H9 (cell line): ENCODE measurements around the gene TMEM119. TPM values are rescaled to one million over a fixed set of nuclear protein-coding genes. Genes with fewer than 3 reads are reported as not detected.
A peak's percentile ranks its signal among the peaks of the same experiment; 100 is the strongest.

Experiments
- DNase-seq: peaks from one replicate; pipeline ENCODE4 v3.0.0-alpha.2; 2017
- H2AFZ ChIP-seq: one replicate; pipeline ENCODE4 v1.6.1; 2013; ENCODE audit warnings: mild to moderate bottlenecking, low read length, control low read depth, moderate library complexity
- H2AK5ac ChIP-seq: 2 replicates; pipeline ENCODE4 v1.6.1; 2013; ENCODE audit warnings: low read length, control low read depth, mixed read lengths; ENCODE audit not compliant: insufficient read length
- H2BK120ac ChIP-seq: one replicate; pipeline ENCODE4 v1.6.1; 2013; ENCODE audit warnings: low read depth, mild to moderate bottlenecking, low read length, control low read depth, inconsistent platforms; ENCODE audit not compliant: poor library complexity, severe bottlenecking
- H2BK12ac ChIP-seq: 2 replicates; pipeline ENCODE4 v1.6.1; 2013; ENCODE audit warnings: low read length, control low read depth, mixed read lengths, low read depth; ENCODE audit not compliant: insufficient read length
- H2BK15ac ChIP-seq: 2 replicates; pipeline ENCODE4 v1.6.1; 2013; ENCODE audit warnings: low read depth, low read length, control low read depth
- H2BK20ac ChIP-seq: one replicate; pipeline ENCODE4 v1.6.1; 2013; ENCODE audit warnings: low read depth, mild to moderate bottlenecking, low read length, control low read depth, inconsistent platforms; ENCODE audit not compliant: poor library complexity, severe bottlenecking
- H2BK5ac ChIP-seq: 2 replicates; pipeline ENCODE4 v1.6.1; 2013; ENCODE audit warnings: low read length, control low read depth, mixed read lengths; ENCODE audit not compliant: insufficient read length
- H3K14ac ChIP-seq: 2 replicates; pipeline ENCODE4 v1.6.1; 2013; ENCODE audit warnings: low read length, control low read depth; ENCODE audit not compliant: insufficient read depth
- H3K18ac ChIP-seq: 2 replicates; pipeline ENCODE4 v1.6.1; 2013; ENCODE audit warnings: low read depth, mild to moderate bottlenecking, mixed read lengths, low read length, control low read depth; ENCODE audit not compliant: insufficient read length
- H3K23ac ChIP-seq: 2 replicates; pipeline ENCODE4 v1.6.1; 2013; ENCODE audit warnings: low read length, control low read depth, mixed read lengths, low read depth; ENCODE audit not compliant: insufficient read length
- H3K23me2 ChIP-seq: 2 replicates; pipeline ENCODE4 v1.6.1; 2013; ENCODE audit warnings: low read depth, mild to moderate bottlenecking, mixed read lengths, low read length, control low read depth; ENCODE audit not compliant: insufficient read length, poor library complexity, severe bottlenecking
- H3K27ac ChIP-seq: 2 replicates; pipeline ENCODE4 v1.5.1; 2013; ENCODE audit warnings: low read length, control low read depth, mixed read lengths, low read depth; ENCODE audit not compliant: insufficient read length
- H3K27me3 ChIP-seq: 2 replicates; pipeline ENCODE4 v1.6.1; 2013; ENCODE audit warnings: low read length, control low read depth, inconsistent platforms; ENCODE audit not compliant: insufficient read depth
- H3K4ac ChIP-seq: 2 replicates; pipeline ENCODE4 v1.6.1; 2013; ENCODE audit warnings: low read depth, mild to moderate bottlenecking, control low read depth, inconsistent platforms, low read length, moderate library complexity
- H3K4me1 ChIP-seq: 2 replicates; pipeline ENCODE4 v1.6.1; 2013; ENCODE audit warnings: low read length, control low read depth, inconsistent platforms; ENCODE audit not compliant: insufficient read depth
- H3K4me2 ChIP-seq: 2 replicates; pipeline ENCODE4 v1.6.1; 2013; ENCODE audit warnings: low read length, control low read depth, mixed read lengths; ENCODE audit not compliant: insufficient read length, insufficient read depth
- H3K56ac ChIP-seq: 2 replicates; pipeline ENCODE4 v1.6.1; 2013; ENCODE audit warnings: low read depth, mild to moderate bottlenecking, mixed read lengths, low read length, control low read depth; ENCODE audit not compliant: insufficient read length
- H3K79me1 ChIP-seq: 2 replicates; pipeline ENCODE4 v1.6.1; 2013; ENCODE audit warnings: low read depth, mild to moderate bottlenecking, moderate library complexity, low read length, control low read depth, inconsistent platforms; ENCODE audit not compliant: insufficient read depth, poor library complexity, severe bottlenecking
- H3K79me2 ChIP-seq: 2 replicates; pipeline ENCODE4 v1.6.1; 2013; ENCODE audit warnings: low read length, control low read depth, inconsistent platforms; ENCODE audit not compliant: insufficient read depth
- H3K9ac ChIP-seq: 2 replicates; pipeline ENCODE4 v1.6.1; 2013; ENCODE audit warnings: low read length, control low read depth, mixed read lengths; ENCODE audit not compliant: insufficient read length; ENCODE audit errors: extremely low read depth
- H3K9me3 ChIP-seq: one replicate; pipeline ENCODE4 v1.6.1; 2013; ENCODE audit warnings: low read depth, low read length, inconsistent platforms; ENCODE audit not compliant: control insufficient read depth
- H3T11ph ChIP-seq: one replicate; pipeline ENCODE4 v1.6.1; 2013; ENCODE audit warnings: mild to moderate bottlenecking, low read length, control low read depth, inconsistent platforms
- H4K20me1 ChIP-seq: one replicate; pipeline ENCODE4 v1.6.1; 2013; ENCODE audit not compliant: control insufficient read depth, insufficient read length, insufficient read depth
- H4K5ac ChIP-seq: 2 replicates; pipeline ENCODE4 v1.6.1; 2013; ENCODE audit warnings: low read depth, mild to moderate bottlenecking, mixed read lengths, low read length, control low read depth; ENCODE audit not compliant: insufficient read length
- H4K8ac ChIP-seq: replicated peaks from 2 replicates; pipeline ENCODE4 v1.6.1; 2013; ENCODE audit warnings: low read length, control low read depth, mixed read lengths, low read depth; ENCODE audit not compliant: insufficient read length
- H4K91ac ChIP-seq: 2 replicates; pipeline ENCODE4 v1.6.1; 2013; ENCODE audit warnings: low read depth, mild to moderate bottlenecking, moderate library complexity, mixed read lengths, low read length, control low read depth; ENCODE audit not compliant: insufficient read length
- H3K27ac Mint-ChIP-seq, 3 experiments: 2 replicates in 2 of 3; 3 replicates in 1 of 3; pipeline ENCODE4 v1.8.0; 2020 to 2021; ENCODE audit warnings: mixed read lengths in 3 of 3, mild to moderate bottlenecking in 1 of 3, moderate library complexity in 1 of 3
- H3K27me3 Mint-ChIP-seq: 2 replicates; pipeline ENCODE4 v1.8.0; 2021; ENCODE audit warnings: low read depth, mild to moderate bottlenecking, moderate library complexity, mixed read lengths
- H3K36me3 Mint-ChIP-seq, 3 experiments: 2 replicates in 2 of 3; 3 replicates in 1 of 3; pipeline ENCODE4 v1.8.0; 2020 to 2021; ENCODE audit warnings: low read depth in 3 of 3, mixed read lengths in 3 of 3; ENCODE audit not compliant: insufficient read depth in 1 of 3
- H3K4me1 Mint-ChIP-seq, 2 experiments: 2 replicates each; pipeline ENCODE4 v1.8.0; 2020; ENCODE audit warnings: mixed read lengths in 2 of 2
- H3K4me3 Mint-ChIP-seq, 2 experiments: 2 replicates in 1 of 2; 3 replicates in 1 of 2; pipeline ENCODE4 v1.8.0; 2020 to 2021; ENCODE audit warnings: mild to moderate bottlenecking in 2 of 2, mixed read lengths in 2 of 2, moderate library complexity in 1 of 2
- H3K9me3 Mint-ChIP-seq, 2 experiments: 2 replicates in 1 of 2; 3 replicates in 1 of 2; pipeline ENCODE4 v1.8.0; 2020; ENCODE audit warnings: mild to moderate bottlenecking in 2 of 2, mixed read lengths in 2 of 2, moderate library complexity in 1 of 2
- CTCF ChIP-seq: fragments of 200-600 bp; sonication (generic); conservative IDR thresholded peaks from 3 replicates; pipeline ENCODE4 v1.8.0; 2021; ENCODE audit warnings: antibody characterized with exemption, mild to moderate bottlenecking
- WGBS: extraction: QIAGEN DNeasy Blood & Tissue Kit; methylation state at CpG from one replicate; pipeline ENCODE4 v1.1.7; 2013; ENCODE audit warnings: missing lambda C conversion rate, low lambda C conversion rate, mixed read lengths; ENCODE audit not compliant: insufficient read length; ENCODE audit errors: extremely low coverage; 5-methylcytosine and 5-hydroxymethylcytosine counted together
- total RNA-seq: library from RNA; stranded (reverse); gene quantifications from 2 replicates; pipeline ENCODE4 v1.2.1, GENCODE V29; 2021

Gene TMEM119
- total RNA-seq, 1 experiment from 2014 or later: not detected

DNA sequence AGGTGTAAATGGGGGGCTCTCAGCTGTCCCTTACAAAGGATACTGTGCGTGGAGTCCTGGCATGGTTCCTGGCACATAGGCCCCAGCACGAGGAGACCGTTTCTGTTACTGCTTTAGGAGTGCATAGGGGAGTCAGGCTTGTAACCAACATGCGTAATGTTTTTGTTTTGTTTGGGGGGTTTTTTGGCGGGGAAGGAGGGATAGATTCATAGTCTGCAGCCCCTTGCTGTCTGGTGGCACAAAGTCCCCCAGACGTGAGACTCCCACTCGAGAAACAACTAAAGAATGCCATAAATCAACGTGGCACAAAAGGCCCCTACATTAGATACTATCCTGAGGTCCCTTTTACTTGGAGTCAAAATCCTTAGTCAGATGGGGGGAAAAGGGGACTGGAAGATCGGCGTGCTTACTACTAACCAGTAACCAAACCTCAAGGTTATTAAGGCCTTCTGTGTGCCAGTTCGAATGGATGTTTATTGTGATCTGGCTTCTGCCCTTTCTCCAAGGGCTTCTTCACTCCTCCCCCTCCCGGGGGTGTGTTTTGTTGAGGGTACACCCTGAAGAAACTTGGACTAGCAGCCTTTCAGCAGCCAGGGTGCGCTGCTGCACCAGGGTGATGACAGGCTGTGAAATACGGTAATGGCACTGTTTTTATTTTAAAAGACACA is 34.6 kb downstream of the TMEM119 start:
- H3K4me1 Mint-ChIP-seq: peaks cover 22 to 23% of the 10 kb centered on the region in 2 experiments
- Histone ChIP-seq H3K14ac (no peak overlapping the region), H3K4me1 (peaks cover 2% of the 10 kb centered on the region; the same call in 1 of the 2 replicates), H4K5ac (no peak overlapping the region), H3K9me3 (no peaks in the 10 kb centered on the region), H2BK12ac (no peak overlapping the region), H3K9ac (peak overlapping the region; percentile 69), H3K79me2 (peaks cover 24% of the 10 kb centered on the region), H4K20me1 (no peaks in the 10 kb centered on the region), H3T11ph (no peak overlapping the region), H4K8ac (no peak overlapping the region), H3K56ac (no peak overlapping the region), H3K4ac (no peak overlapping the region), H3K27ac (no peak overlapping the region), H3K23me2 (peaks cover 18% of the 10 kb centered on the region), H3K23ac (no peak overlapping the region), H4K91ac (no peak overlapping the region), H2BK20ac (no peak overlapping the region), H2BK5ac (no peak overlapping the region), H3K79me1 (no peaks in the 10 kb centered on the region), H2BK120ac (no peak overlapping the region), H2AFZ (no peak overlapping the region), H3K27me3 (no peaks in the 10 kb centered on the region), H3K18ac (no peak overlapping the region), H3K4me2 (peak overlapping the region; percentile 96), H2AK5ac (no peak overlapping the region), H2BK15ac (no peak overlapping the region)
- H3K27me3 Mint-ChIP-seq: no peaks in the 10 kb centered on the region
- H3K9me3 Mint-ChIP-seq: peaks cover 0 to 3% of the 10 kb centered on the region in 2 experiments; a peak in 2 of 5 replicates
- H3K4me3 Mint-ChIP-seq: peak overlapping the region; percentile 100
- TF ChIP-seq CTCF: peak; percentile 90
- DNase-seq: peak; percentile 87
- peak overlapping the region; percentile 87 to 98 (median 95); a peak in 6 of 7 replicates for H3K27ac Mint-ChIP-seq
- H3K36me3 Mint-ChIP-seq: peaks cover 13 to 59% (median 59%) of the 10 kb centered on the region in 3 experiments; a peak in 6 of 7 replicates
- no CpG with 5 or more reads among the region's 14 CpGs for WGBS
